Epithelial cell of esophagus (primary cell): ENCODE data around the gene RRAS.

Experiments used
- DNase-seq: peaks from one replicate; pipeline ENCODE4 v3.0.0; 2010; ENCODE audit warnings: low read depth
- H3K4me3 ChIP-seq: 2 replicates; pipeline ENCODE4 v1.5.1; 2011; ENCODE audit warnings: mild to moderate bottlenecking, low read length, control low read depth
- CTCF ChIP-seq: IDR thresholded peaks from 2 replicates; pipeline ENCODE4 v1.5.1; 2011; ENCODE audit warnings: low read depth, mild to moderate bottlenecking, low read length, control low read depth, inconsistent platforms; ENCODE audit not compliant: insufficient read depth; ENCODE audit errors: missing control alignments

Gene RRAS

GRCh38 chr19:49676784-49677230 lies 36.9 kb upstream of the RRAS start:
- DNase-seq = peak; percentile 100

GRCh38 chr19:49676136-49676783 lies 36.3 kb upstream of the RRAS start:
- no peak for TF ChIP-seq CTCF
- peak; percentile 95 for DNase-seq
- peak overlapping the region; percentile 43 for H3K4me3 ChIP-seq

More at GRCh38 chr19:49676784-49677230, 36.9 kb upstream of the RRAS start:
- no peak for TF ChIP-seq CTCF
- peak overlapping the region; percentile 95 for H3K4me3 ChIP-seq

- peak; percentile 90 for TF ChIP-seq CTCF
- H3K4me3 ChIP-seq = no peak overlapping the region
These were observed 32.4 kb upstream of the RRAS start for GRCh38 chr19:49672131-49672919.

GRCh38 chr19:49669516-49669915 lies 29.6 kb upstream of the RRAS start:
- TF ChIP-seq CTCF = no peak
- no peak for DNase-seq
- H3K4me3 ChIP-seq = no peak overlapping the region

More at GRCh38 chr19:49672131-49672919, 32.4 kb upstream of the RRAS start:
- DNase-seq = peak; percentile 66

DNA sequence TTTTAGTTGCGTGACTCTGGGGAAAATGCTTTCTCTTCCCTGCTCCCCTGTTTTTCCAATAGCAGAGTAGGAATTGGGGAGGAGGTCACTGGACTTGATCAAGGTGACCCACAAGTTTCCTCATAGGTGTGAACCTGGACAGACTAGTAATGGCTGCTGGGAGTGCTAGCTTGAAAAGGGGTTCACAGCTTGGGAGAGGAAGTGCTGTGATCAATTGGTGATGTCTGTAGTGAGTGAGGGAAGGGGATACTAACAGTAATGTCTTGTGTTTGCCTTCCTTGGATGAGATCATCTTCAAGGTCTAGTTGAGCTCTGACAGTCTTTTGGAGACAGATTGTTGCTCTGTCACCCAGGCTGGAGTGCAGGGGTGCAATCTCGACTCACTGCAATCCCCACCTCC lies 27.5 kb upstream of the RRAS start:
- no peak for TF ChIP-seq CTCF
- no peak for DNase-seq
- H3K4me3 ChIP-seq = no peak overlapping the region

DNA sequence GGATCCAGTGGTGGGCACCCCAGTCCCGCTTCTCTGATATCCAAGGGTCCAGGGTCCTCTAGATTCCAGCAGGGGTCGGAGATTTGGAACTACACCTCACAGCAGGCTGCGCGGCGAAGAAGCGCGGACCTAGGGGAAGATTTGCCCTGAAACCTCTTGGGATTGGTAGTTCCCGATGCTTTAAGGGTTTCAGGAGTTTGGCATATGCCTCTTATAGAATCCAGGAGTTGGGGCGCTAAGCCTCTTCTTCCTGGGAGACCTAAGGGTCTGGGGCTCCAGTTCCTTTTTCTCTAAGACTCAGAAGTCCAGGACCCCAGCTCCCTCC lies 26.1 kb upstream of the RRAS start:
- no peak for DNase-seq
- no peak for TF ChIP-seq CTCF
- H3K4me3 ChIP-seq = peak overlapping the region; percentile 98
